Caco-2 (cell line): Measurements from ENCODE around the gene GFPT1. TPM values are rescaled to one million over a fixed set of nuclear protein-coding genes. Genes with fewer than 3 reads are reported as not detected.
"Not testable (repeated sequence)": the region's sequence is repeated elsewhere in the genome, so short reads cannot be mapped to it uniquely, and the experiment has no call there.

Experiments
- BruUV-seq: library from RNA; stranded (reverse); fragments of 400-500 nt; replicated peaks from 2 replicates; lab custom pipeline; 2021; lab: Mats Ljungman, UMichigan
- CTCF ChIA-PET: fragments of 300-600 bp; sonication (Branson Sonifier 250); formaldehyde crosslinking; loops from one replicate; lab custom pipeline; 2022; ENCODE audit warnings: antibody characterized with exemption; lab: Charles Lee
- POLR2A ChIA-PET: fragments of 300-600 bp; sonication (Branson Sonifier 250); formaldehyde crosslinking; loops from one replicate; lab custom pipeline; 2022; ENCODE audit warnings: antibody characterized with exemption; lab: Charles Lee
- DNase-seq, 2 experiments: peaks; one replicate each; pipeline versions ENCODE4 v3.0.0 to v3.0.0-alpha.2; 2020 to 2022
- H3K27me3 ChIP-seq: replicated peaks from 2 replicates; pipeline ENCODE4 v1.6.0; 2011; ENCODE audit warnings: low read length; ENCODE audit not compliant: control insufficient read depth, insufficient read depth
- H3K36me3 ChIP-seq: 2 replicates; pipeline ENCODE4 v1.5.1; 2011; ENCODE audit warnings: low read length; ENCODE audit not compliant: control insufficient read depth, insufficient read depth
- H3K4me1 ChIP-seq: fragments of 250-450 bp; sonication (Bioruptor Pico); 2 replicates; pipeline ENCODE4 v1.5.1; 2020; ENCODE audit warnings: mild to moderate bottlenecking
- H3K4me3 ChIP-seq: 2 replicates; pipeline ENCODE4 v1.5.1; 2011; ENCODE audit warnings: low read depth, mild to moderate bottlenecking, control low read depth, low read length
- H3K9me3 ChIP-seq: fragments of 250-450 bp; sonication (Bioruptor Pico); 2 replicates; pipeline ENCODE4 v1.5.1; 2020; ENCODE audit warnings: mild to moderate bottlenecking, moderate library complexity
- H3K27ac Mint-ChIP-seq: one replicate; pipeline ENCODE4 v1.8.0; 2022; ENCODE audit warnings: mixed read lengths; ENCODE audit not compliant: unreplicated experiment
- H3K27me3 Mint-ChIP-seq: one replicate; pipeline ENCODE4 v1.8.0; 2022; ENCODE audit warnings: mixed read lengths; ENCODE audit not compliant: insufficient read depth, unreplicated experiment
- H3K36me3 Mint-ChIP-seq: one replicate; pipeline ENCODE4 v1.8.0; 2022; ENCODE audit warnings: mild to moderate bottlenecking, mixed read lengths; ENCODE audit not compliant: insufficient read depth, unreplicated experiment
- H3K4me1 Mint-ChIP-seq: one replicate; pipeline ENCODE4 v1.8.0; 2022; ENCODE audit warnings: low read depth, mixed read lengths; ENCODE audit not compliant: unreplicated experiment
- H3K4me3 Mint-ChIP-seq: one replicate; pipeline ENCODE4 v1.8.0; 2022; ENCODE audit warnings: mild to moderate bottlenecking, moderate library complexity, mixed read lengths; ENCODE audit not compliant: unreplicated experiment
- H3K9me3 Mint-ChIP-seq: one replicate; pipeline ENCODE4 v1.8.0; 2022; ENCODE audit warnings: mixed read lengths; ENCODE audit not compliant: unreplicated experiment
- CTCF ChIP-seq, 2 experiments: fragments of 200-600 bp in 1 of 2; IDR thresholded peaks; 1 replicate in 1 of 2; 2 replicates in 1 of 2; pipeline versions ENCODE4 v1.5.1 to v1.8.0; 2011 to 2022; ENCODE audit warnings: antibody characterized with exemption in 1 of 2, control low read depth in 1 of 2, inconsistent platforms in 1 of 2, low read depth in 1 of 2, low read length in 1 of 2, mild to moderate bottlenecking in 1 of 2, moderate library complexity in 1 of 2; ENCODE audit not compliant: insufficient read depth in 1 of 2, severe bottlenecking in 1 of 2, unreplicated experiment in 1 of 2
- intact Hi-C: fragments of 100-400 bp; cut with micrococcal nuclease; formaldehyde crosslinking; loops from one replicate; pipeline ENCODE4 v1.10.0; 2022; ENCODE audit not compliant: unreplicated experiment
- total RNA-seq: library from RNA; stranded (reverse); gene quantifications from 2 replicates; pipeline ENCODE4 v1.2.3, GENCODE V29; 2022

The GFPT1 gene
- total RNA-seq, 1 experiment from 2014 or later: 129 TPM

DNA sequence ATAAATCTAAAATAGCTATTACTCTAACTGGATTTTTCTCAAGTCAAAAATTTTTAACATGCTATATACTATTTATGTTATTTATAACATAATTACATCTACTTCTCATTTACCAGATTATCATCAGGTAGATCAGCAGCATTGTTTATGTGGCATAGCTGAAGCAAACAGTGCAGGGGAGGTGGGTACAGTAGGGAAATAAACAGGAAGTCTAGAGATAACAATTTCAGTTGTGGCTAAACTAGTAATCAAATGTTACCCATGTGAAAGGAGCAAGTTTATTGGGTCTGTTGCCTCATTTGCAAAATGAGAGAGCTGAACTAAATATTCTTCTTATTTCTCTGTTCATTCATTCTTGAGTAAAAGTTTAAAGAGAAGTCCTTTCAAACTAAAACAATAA is 27.7 kb downstream of the GFPT1 start:
- POLR2A ChIA-PET: no interaction called here
- no peak for DNase-seq
- Histone ChIP-seq H3K4me3 (no peak overlapping the region), H3K9me3 (no peaks in the 10 kb centered on the region), H3K36me3 (peaks cover 2% of the 10 kb centered on the region; the same call in 1 of the 2 replicates), H3K27me3 (no peaks in the 10 kb centered on the region), H3K4me1 (no peaks in the 10 kb centered on the region)
- Mint-ChIP-seq H3K4me3 (no peak overlapping the region), H3K27me3 (no peaks in the 10 kb centered on the region), H3K36me3 (peaks cover 84% of the 10 kb centered on the region), H3K27ac (no peak overlapping the region), H3K9me3 (no peaks in the 10 kb centered on the region), H3K4me1 (no peaks in the 10 kb centered on the region)
- CTCF ChIA-PET: no interaction called here
- no peak for TF ChIP-seq CTCF (IDR thresholded peaks at IDR 0.05; ENCODE audit: insufficient read depth in 1 of 2, low read depth in 1 of 2, low read length in 1 of 2, severe bottlenecking in 1 of 2, unreplicated experiment in 1 of 2)
- BruUV-seq: no TSS peak
- intact Hi-C loops: no loop called here

DNA sequence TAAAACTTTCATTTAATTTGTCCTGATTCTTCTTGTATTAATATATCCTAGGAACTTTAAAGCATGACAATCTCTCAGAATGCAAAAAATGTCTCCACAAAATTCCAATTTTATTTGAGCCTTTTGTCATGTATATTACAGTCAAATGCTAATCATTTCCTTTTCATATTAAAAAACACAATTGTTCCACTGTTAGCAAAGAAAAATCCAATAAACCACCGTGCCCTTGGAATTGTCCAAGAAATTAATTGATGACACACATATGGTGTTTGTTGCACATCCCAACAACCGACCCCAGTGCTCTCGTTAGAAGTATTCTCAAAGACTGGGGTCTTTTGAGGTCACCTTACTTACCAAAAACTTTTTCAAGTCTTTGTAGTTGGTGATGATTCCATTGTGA is 28.1 kb downstream of the GFPT1 start:
- no peaks in the 10 kb centered on the region for H3K27me3 ChIP-seq
- intact Hi-C loops: no loop called here
- no peak for TF ChIP-seq CTCF (IDR thresholded peaks at IDR 0.05; ENCODE audit: insufficient read depth in 1 of 2, low read depth in 1 of 2, low read length in 1 of 2, severe bottlenecking in 1 of 2, unreplicated experiment in 1 of 2)
- no peaks in the 10 kb centered on the region for H3K4me1 Mint-ChIP-seq
- no peak overlapping the region for H3K27ac Mint-ChIP-seq
- H3K27me3 Mint-ChIP-seq: no peaks in the 10 kb centered on the region
- BruUV-seq: no TSS peak
- peaks cover 2% of the 10 kb centered on the region; the same call in 1 of the 2 replicates for H3K36me3 ChIP-seq
- peaks cover 85% of the 10 kb centered on the region for H3K36me3 Mint-ChIP-seq
- no peaks in the 10 kb centered on the region for H3K9me3 ChIP-seq
- no peaks in the 10 kb centered on the region for H3K4me1 ChIP-seq
- H3K4me3 ChIP-seq: no peak overlapping the region
- no peaks in the 10 kb centered on the region for H3K9me3 Mint-ChIP-seq
- no peak overlapping the region for H3K4me3 Mint-ChIP-seq
- DNase-seq: no peak
- ChIA-PET CTCF (no interaction called here), POLR2A (no interaction called here)

DNA sequence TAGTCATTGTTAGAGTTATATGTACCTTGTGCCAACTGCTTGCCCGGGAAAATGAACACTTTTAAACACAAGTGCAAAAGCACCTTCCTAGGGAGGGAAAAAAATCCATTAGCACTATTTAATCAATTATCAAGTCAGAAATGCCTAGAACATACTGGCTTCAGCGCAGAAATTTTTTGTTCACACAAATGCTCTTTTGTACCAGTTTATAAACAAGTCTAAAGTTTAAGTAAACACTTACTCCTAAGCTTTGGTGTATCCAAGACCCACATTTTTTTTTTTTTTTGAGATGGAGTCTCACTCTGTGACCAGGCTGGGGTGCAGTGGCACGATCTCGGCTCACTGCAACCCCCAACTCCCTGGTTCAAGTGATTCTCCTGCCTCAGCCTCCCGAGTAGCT is 30.6 kb downstream of the GFPT1 start:
- no peak overlapping the region for H3K4me3 Mint-ChIP-seq
- CTCF ChIA-PET: no interaction called here
- no peak for TF ChIP-seq CTCF (IDR thresholded peaks at IDR 0.05; ENCODE audit: insufficient read depth in 1 of 2, low read depth in 1 of 2, low read length in 1 of 2, severe bottlenecking in 1 of 2, unreplicated experiment in 1 of 2)
- H3K36me3 Mint-ChIP-seq: peaks cover 85% of the 10 kb centered on the region
- intact Hi-C loops: no loop called here
- no peak overlapping the region for H3K27ac Mint-ChIP-seq
- DNase-seq: no peak
- no peaks in the 10 kb centered on the region for H3K4me1 Mint-ChIP-seq
- no peak overlapping the region for H3K4me3 ChIP-seq
- H3K9me3 ChIP-seq: no peaks in the 10 kb centered on the region
- no peaks in the 10 kb centered on the region for H3K27me3 Mint-ChIP-seq
- H3K4me1 ChIP-seq: no peaks in the 10 kb centered on the region
- no peaks in the 10 kb centered on the region for H3K27me3 ChIP-seq
- no peaks in the 10 kb centered on the region for H3K9me3 Mint-ChIP-seq
- BruUV-seq: no TSS peak
- POLR2A ChIA-PET: no interaction called here
- peaks cover 1% of the 10 kb centered on the region for H3K36me3 ChIP-seq

GRCh38 chr2:69354976-69355375 is 32.1 kb downstream of the GFPT1 start:
- DNase-seq, H3K27me3 Mint-ChIP-seq, H3K4me1 Mint-ChIP-seq, BruUV-seq, H3K36me3 ChIP-seq, H3K27ac Mint-ChIP-seq, CTCF ChIA-PET, H3K4me1 ChIP-seq, H3K9me3 ChIP-seq, intact Hi-C loops, H3K4me3 Mint-ChIP-seq, H3K9me3 Mint-ChIP-seq, H3K27me3 ChIP-seq, H3K4me3 ChIP-seq, POLR2A ChIA-PET: not testable (repeated sequence)
- H3K36me3 Mint-ChIP-seq: peaks cover 85% of the 10 kb centered on the region
